ENCODE data around the gene ECPAS. TPM values are rescaled to one million over a fixed set of nuclear protein-coding genes. Genes with fewer than 3 reads are reported as not detected.
A peak's percentile ranks its signal among the peaks of the same experiment; 100 is the strongest.
"Not testable (repeated sequence)": the region's sequence is repeated elsewhere in the genome, so short reads cannot be mapped to it uniquely, and the experiment has no call there.

The ECPAS gene
- polyA plus RNA-seq, 4 donors = 24.0 to 61.7 (median 26.1) TPM

DNA sequence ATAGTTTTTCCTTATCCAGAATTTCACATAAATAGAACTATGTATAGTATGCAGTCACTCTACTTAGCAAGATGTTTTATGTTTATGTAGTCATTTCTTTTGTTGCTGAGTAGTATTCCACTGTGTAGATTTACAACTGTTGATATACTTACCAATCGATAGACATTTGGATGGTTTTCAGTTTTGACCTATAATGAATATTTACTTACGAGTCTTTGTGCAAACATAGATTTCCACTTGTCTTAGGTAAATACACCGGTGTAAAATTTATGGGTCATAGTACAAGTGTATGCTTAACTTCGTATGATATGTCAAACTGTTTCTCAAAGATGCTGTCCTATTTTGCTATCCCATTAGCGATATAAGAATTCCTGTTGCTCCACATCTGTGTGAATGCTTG is 134.4 kb downstream of the ECPAS start:
- Histone ChIP-seq H3K27ac (ENCODE audit: low read depth in 1 of 3, low read length in 2 of 3) (no peak overlapping the region), H3K4me3 (ENCODE audit: low read depth in 1 of 3, low read length in 3 of 3) (no peak overlapping the region), H3K4me1 (ENCODE audit: control insufficient read depth in 3 of 3, insufficient read depth in 2 of 3, low read depth in 1 of 3, low read length in 2 of 3) (no peaks in the 10 kb centered on the region), H3K9me3 (ENCODE audit: control insufficient read depth in 2 of 2, insufficient read depth in 1 of 2, low read depth in 1 of 2, low read length in 1 of 2) (peaks cover 0 to 2% of the 10 kb centered on the region in 2 donors), H3K27me3 (ENCODE audit: control insufficient read depth in 3 of 3, insufficient read depth in 3 of 3, low read length in 3 of 3) (no peaks in the 10 kb centered on the region), H3K36me3 (ENCODE audit: control insufficient read depth in 3 of 3, insufficient read depth in 2 of 3, low read depth in 1 of 3, low read length in 3 of 3) (no peaks in the 10 kb centered on the region)
- WGBS, 3 donors = 16 to 56% (median 31%) methylated on average over 5 of the region's 5 CpGs
- FAIRE-seq = peak; percentile 84
- peak; percentile 53 to 94 for DNase-seq

DNA sequence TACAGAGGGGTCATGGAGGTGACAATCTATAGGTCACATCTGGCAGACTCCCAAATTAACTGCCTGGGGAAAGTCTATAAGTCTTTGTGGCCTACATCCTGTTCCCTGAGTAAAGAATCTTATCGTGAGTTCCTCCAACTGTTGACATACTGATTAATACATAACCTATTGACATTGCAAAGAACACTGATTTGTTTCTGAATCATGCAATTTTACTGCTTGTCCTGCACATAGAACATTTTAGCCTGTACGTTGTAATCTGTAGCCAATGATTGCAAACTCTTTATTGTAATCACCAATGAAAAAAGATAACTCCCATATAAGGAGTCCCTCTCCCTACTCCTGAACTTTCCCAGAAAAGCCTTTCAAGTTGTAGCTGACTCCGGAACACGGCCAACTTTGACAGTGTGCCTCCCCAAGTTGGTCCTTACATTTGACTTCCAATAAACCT is 135.3 kb downstream of the ECPAS start:
- peak; percentile 70 to 96 for DNase-seq

DNA sequence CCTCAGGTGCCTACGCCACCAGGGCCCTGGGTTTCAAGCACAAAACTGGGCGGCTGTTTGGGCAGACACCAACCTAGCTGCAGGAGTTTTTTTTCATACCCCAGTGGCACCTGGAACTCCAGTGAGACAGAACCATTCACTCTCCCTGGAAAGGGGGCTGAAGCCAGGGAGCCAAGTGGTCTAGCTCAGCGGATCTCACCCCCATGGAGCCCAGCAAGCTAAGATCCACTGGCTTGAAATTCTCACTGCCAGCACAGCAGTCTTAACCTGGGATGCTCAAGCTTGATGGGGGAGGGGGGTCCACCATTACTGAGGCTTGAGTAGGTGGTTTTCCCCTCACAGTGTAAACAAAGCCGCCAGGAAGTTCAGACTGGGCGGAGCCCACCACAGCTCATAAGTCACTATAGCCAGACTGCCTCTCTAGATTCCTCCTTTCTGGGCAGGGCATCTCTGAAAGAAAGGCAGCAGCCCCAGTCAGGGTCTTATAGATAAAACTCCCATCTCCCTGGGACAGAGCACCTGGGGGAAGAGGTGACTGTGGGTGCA is 149.8 kb downstream of the ECPAS start:
- H3K27me3 ChIP-seq (ENCODE audit: control insufficient read depth in 3 of 3, insufficient read depth in 3 of 3, low read length in 3 of 3); H3K27ac ChIP-seq (ENCODE audit: low read depth in 1 of 3, low read length in 2 of 3); FAIRE-seq; H3K4me1 ChIP-seq (ENCODE audit: control insufficient read depth in 3 of 3, insufficient read depth in 2 of 3, low read depth in 1 of 3, low read length in 2 of 3); DNase-seq; H3K9me3 ChIP-seq (ENCODE audit: control insufficient read depth in 2 of 2, insufficient read depth in 1 of 2, low read depth in 1 of 2, low read length in 1 of 2); H3K36me3 ChIP-seq (ENCODE audit: control insufficient read depth in 3 of 3, insufficient read depth in 2 of 3, low read depth in 1 of 3, low read length in 3 of 3); H3K4me3 ChIP-seq (ENCODE audit: low read depth in 1 of 3, low read length in 3 of 3): not testable (repeated sequence)
- WGBS, 3 donors = 72 to 83% (median 77%) methylated on average over 5 of the region's 5 CpGs

More for the DNA sequence above, 135.3 kb downstream of the ECPAS start:
- FAIRE-seq = peak; percentile 89
- Histone ChIP-seq H3K27me3 (ENCODE audit: control insufficient read depth in 3 of 3, insufficient read depth in 3 of 3, low read length in 3 of 3) (no peaks in the 10 kb centered on the region), H3K27ac (ENCODE audit: low read depth in 1 of 3, low read length in 2 of 3) (peak overlapping the region in 1 of 3 donors; percentile 72), H3K4me3 (ENCODE audit: low read depth in 1 of 3, low read length in 3 of 3) (no peak overlapping the region), H3K4me1 (ENCODE audit: control insufficient read depth in 3 of 3, insufficient read depth in 2 of 3, low read depth in 1 of 3, low read length in 2 of 3) (no peaks in the 10 kb centered on the region), H3K36me3 (ENCODE audit: control insufficient read depth in 3 of 3, insufficient read depth in 2 of 3, low read depth in 1 of 3, low read length in 3 of 3) (no peaks in the 10 kb centered on the region), H3K9me3 (ENCODE audit: control insufficient read depth in 2 of 2, insufficient read depth in 1 of 2, low read depth in 1 of 2, low read length in 1 of 2) (no peaks in the 10 kb centered on the region)
- 13 to 43% (median 30%) methylated on average over 4 of the region's 4 CpGs for WGBS, 3 donors

DNA sequence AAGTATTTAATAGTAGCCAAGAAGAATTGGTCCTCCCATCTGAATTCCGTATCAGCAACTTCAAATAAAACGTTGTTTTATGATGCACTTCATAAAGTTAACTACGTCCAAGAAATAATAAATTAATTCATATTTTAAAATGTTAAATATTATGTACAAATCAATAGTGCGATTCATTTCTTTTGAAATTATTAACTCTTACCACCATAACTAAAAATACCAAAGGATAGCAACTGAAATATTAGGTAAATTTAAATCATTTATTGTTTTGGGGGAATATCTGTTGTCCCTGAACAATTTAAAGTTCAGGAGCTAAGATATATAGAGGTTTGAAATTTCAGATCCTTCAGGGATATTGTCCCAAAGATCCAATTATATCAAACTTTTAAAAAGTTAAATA is 154.1 kb downstream of the ECPAS start, which contains the start of gene OR2K2:
Gene OR2K2, minus strand, starts transcription at position 101 of the 400 bp plus-strand sequence. CDS start 1,791 bp downstream, outside the sequence.
- Histone ChIP-seq H3K36me3 (ENCODE audit: control insufficient read depth in 3 of 3, insufficient read depth in 2 of 3, low read depth in 1 of 3, low read length in 3 of 3) (no peaks in the 10 kb centered on the region), H3K4me3 (ENCODE audit: low read depth in 1 of 3, low read length in 3 of 3) (no peak within 1 kb of the TSS), H3K27me3 (ENCODE audit: control insufficient read depth in 3 of 3, insufficient read depth in 3 of 3, low read length in 3 of 3) (no peaks in the 10 kb centered on the region), H3K9me3 (ENCODE audit: control insufficient read depth in 2 of 2, insufficient read depth in 1 of 2, low read depth in 1 of 2, low read length in 1 of 2) (no peaks in the 10 kb centered on the region), H3K27ac (ENCODE audit: low read depth in 1 of 3, low read length in 2 of 3) (no peak within 1 kb of the TSS), H3K4me1 (ENCODE audit: control insufficient read depth in 3 of 3, insufficient read depth in 2 of 3, low read depth in 1 of 3, low read length in 2 of 3) (no peaks in the 10 kb centered on the region)
- FAIRE-seq (no peak), DNase-seq (no peak)
- 67 to 85% (median 70%) methylated on average over 4 of the region's 4 CpGs for WGBS, 3 donors

DNA sequence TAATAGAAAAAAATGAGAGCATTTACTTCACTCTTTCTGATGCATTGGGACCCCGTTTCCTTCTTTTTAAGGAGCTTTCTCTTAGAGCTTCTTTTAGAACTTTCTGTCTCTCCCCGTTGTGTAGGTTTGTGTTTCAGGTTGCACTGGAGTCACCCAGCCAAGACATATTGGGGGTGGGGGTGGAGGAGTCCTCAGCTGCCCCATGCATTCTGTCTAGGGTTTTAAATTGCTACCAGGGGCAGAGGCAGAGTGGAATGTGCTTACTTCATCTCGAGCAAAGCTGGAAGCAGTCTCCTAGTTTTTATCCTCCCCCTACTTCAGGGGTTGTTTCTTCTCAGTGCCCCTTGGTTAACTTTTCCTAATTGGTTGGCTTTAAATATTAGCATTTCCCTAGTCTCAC is 163.6 kb downstream of the ECPAS start:
- H3K4me1 ChIP-seq (ENCODE audit: control insufficient read depth in 3 of 3, insufficient read depth in 2 of 3, low read depth in 1 of 3, low read length in 2 of 3) = no peaks in the 10 kb centered on the region
- no peaks in the 10 kb centered on the region for H3K9me3 ChIP-seq (ENCODE audit: control insufficient read depth in 2 of 2, insufficient read depth in 1 of 2, low read depth in 1 of 2, low read length in 1 of 2)
- H3K27me3 ChIP-seq (ENCODE audit: control insufficient read depth in 3 of 3, insufficient read depth in 3 of 3, low read length in 3 of 3) = peaks cover 0 to 3% (median 0%) of the 10 kb centered on the region in 3 donors
- FAIRE-seq = no peak
- no peak overlapping the region for H3K4me3 ChIP-seq (ENCODE audit: low read depth in 1 of 3, low read length in 3 of 3)
- WGBS, 3 donors = 59 to 75% (median 66%) methylated on average over 3 of the region's 3 CpGs
- H3K27ac ChIP-seq (ENCODE audit: low read depth in 1 of 3, low read length in 2 of 3) = no peak overlapping the region
- no peaks in the 10 kb centered on the region for H3K36me3 ChIP-seq (ENCODE audit: control insufficient read depth in 3 of 3, insufficient read depth in 2 of 3, low read depth in 1 of 3, low read length in 3 of 3)
- DNase-seq = no peak

DNA sequence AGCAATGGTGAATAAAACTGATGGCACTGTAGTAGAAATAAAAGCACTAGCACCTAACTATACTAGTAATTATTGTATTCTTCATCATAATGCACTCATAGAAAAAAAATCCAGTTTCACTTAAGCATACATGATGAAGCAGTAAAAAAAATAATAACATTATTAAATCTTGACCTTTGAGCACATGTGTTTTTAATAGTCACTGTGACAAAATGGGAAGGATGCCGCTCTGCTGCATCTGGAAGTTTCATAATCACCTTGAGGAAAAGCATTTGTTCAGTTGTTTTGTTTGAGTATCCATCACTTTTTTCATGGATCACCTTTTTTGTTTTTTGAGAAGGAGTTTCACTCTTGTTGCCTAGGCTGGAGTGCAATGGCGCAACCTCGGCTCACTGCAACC is 167.4 kb downstream of the ECPAS start:
- 67 to 83% (median 69%) methylated on average over 3 of the region's 3 CpGs for WGBS, 3 donors
- Histone ChIP-seq H3K4me1 (ENCODE audit: control insufficient read depth in 3 of 3, insufficient read depth in 2 of 3, low read depth in 1 of 3, low read length in 2 of 3) (no peaks in the 10 kb centered on the region), H3K27ac (ENCODE audit: low read depth in 1 of 3, low read length in 2 of 3) (no peak overlapping the region), H3K27me3 (ENCODE audit: control insufficient read depth in 3 of 3, insufficient read depth in 3 of 3, low read length in 3 of 3) (peaks cover 0 to 3% (median 0%) of the 10 kb centered on the region in 3 donors), H3K36me3 (ENCODE audit: control insufficient read depth in 3 of 3, insufficient read depth in 2 of 3, low read depth in 1 of 3, low read length in 3 of 3) (no peaks in the 10 kb centered on the region), H3K9me3 (ENCODE audit: control insufficient read depth in 2 of 2, insufficient read depth in 1 of 2, low read depth in 1 of 2, low read length in 1 of 2) (no peaks in the 10 kb centered on the region), H3K4me3 (ENCODE audit: low read depth in 1 of 3, low read length in 3 of 3) (no peak overlapping the region)
- FAIRE-seq = no peak
- no peak for DNase-seq

Other genes starting within 250 kb of the ECPAS start
- not detected for gene OR2K2, start 154.2 kb downstream of the ECPAS start, polyA plus RNA-seq
- gene ZNF483, start 40.8 kb upstream of the ECPAS start, polyA plus RNA-seq = under 1 TPM in 2 of 4 donors, not detected in 2; 0.51 to 0.72 TPM
- gene PTGR1, start 115.3 kb upstream of the ECPAS start, polyA plus RNA-seq = 1,000 to 10,000 TPM in 1 of 4 donors, 100 to 1,000 TPM in 3; 104 to 1,002 (median 280) TPM
- 10 to 100 TPM in 1 of 4 donors, 1 to 10 TPM in 3; 2.7 to 14.3 (median 7.2) TPM for gene DNAJC25, start 147.0 kb upstream of the ECPAS start, polyA plus RNA-seq
- gene GNG10, start 177.2 kb upstream of the ECPAS start, polyA plus RNA-seq = 10 to 100 TPM; 28.1 to 50.8 (median 40.7) TPM

All from small intestine (tissue), 7 donors.